GM23338 (cell line): ENCODE data around the gene RNF115. TPM values are rescaled to one million over a fixed set of nuclear protein-coding genes. Genes with fewer than 3 reads are reported as not detected.

Experiments used
- ATAC-seq: fragments of 200-7000 bp; cut with Tn5 transposase; 3 replicates; pipeline ENCODE4 v1.9.1; 2020
- DNase-seq: peaks from one replicate; pipeline ENCODE4 v3.0.0-alpha.2; 2015; ENCODE audit warnings: low spot score
- H2AFZ ChIP-seq: fragments of 200-600 bp; sonication (generic); 2 replicates; pipeline ENCODE4 v1.8.0; 2016; ENCODE audit warnings: antibody characterized with exemption, mild to moderate bottlenecking, moderate library complexity
- H3F3A ChIP-seq: fragments of 200-600 bp; sonication (generic); replicated peaks from 2 replicates; pipeline ENCODE4 v1.8.0; 2017; ENCODE audit warnings: antibody characterized with exemption, mixed run types, low read depth
- H3K27ac ChIP-seq: fragments of 200-600 bp; sonication (generic); 2 replicates; pipeline ENCODE4 v1.6.1; 2016; ENCODE audit warnings: low read depth
- H3K27me3 ChIP-seq: fragments of 200-600 bp; sonication (generic); 2 replicates; pipeline ENCODE4 v1.8.0; 2016; ENCODE audit warnings: mild to moderate bottlenecking, mixed run types, moderate library complexity; ENCODE audit not compliant: insufficient read depth
- H3K36me3 ChIP-seq: fragments of 200-600 bp; sonication (generic); 2 replicates; pipeline ENCODE4 v1.8.0; 2016; ENCODE audit warnings: mild to moderate bottlenecking; ENCODE audit not compliant: insufficient read depth
- H3K4me1 ChIP-seq: fragments of 200-600 bp; sonication (generic); 2 replicates; pipeline ENCODE4 v1.8.0; 2016; ENCODE audit warnings: mild to moderate bottlenecking, moderate library complexity; ENCODE audit not compliant: insufficient read depth
- H3K4me2 ChIP-seq: fragments of 200-600 bp; sonication (generic); 2 replicates; pipeline ENCODE4 v1.7.1; 2017; ENCODE audit warnings: mixed run types
- H3K4me3 ChIP-seq: fragments of 200-600 bp; sonication (generic); 2 replicates; pipeline ENCODE4 v1.6.1; 2016; ENCODE audit warnings: mixed run types
- H3K79me2 ChIP-seq: fragments of 200-600 bp; sonication (generic); replicated peaks from 2 replicates; pipeline ENCODE4 v1.8.0; 2017; ENCODE audit warnings: mild to moderate bottlenecking; ENCODE audit not compliant: insufficient read depth
- H3K9me2 ChIP-seq: fragments of 200-600 bp; sonication (generic); 2 replicates; pipeline ENCODE4 v1.8.0; 2017; ENCODE audit not compliant: insufficient read depth
- H4K20me1 ChIP-seq: fragments of 200-600 bp; sonication (generic); replicated peaks from 2 replicates; pipeline ENCODE4 v1.8.0; 2017; ENCODE audit warnings: mild to moderate bottlenecking; ENCODE audit not compliant: insufficient read depth
- H3K27ac Mint-ChIP-seq: 2 replicates; pipeline ENCODE4 v1.8.0; 2020; ENCODE audit warnings: inconsistent platforms, mild to moderate bottlenecking, moderate library complexity, mixed read lengths
- H3K27me3 Mint-ChIP-seq: 3 replicates; pipeline ENCODE4 v1.8.0; 2022; ENCODE audit warnings: low read depth, mild to moderate bottlenecking, moderate library complexity, mixed read lengths, inconsistent platforms; ENCODE audit not compliant: insufficient read depth, poor library complexity
- H3K36me3 Mint-ChIP-seq: 3 replicates; pipeline ENCODE4 v1.8.0; 2021; ENCODE audit warnings: low read depth, mild to moderate bottlenecking, inconsistent platforms, moderate library complexity, mixed read lengths
- H3K4me1 Mint-ChIP-seq: 3 replicates; pipeline ENCODE4 v1.8.0; 2020; ENCODE audit warnings: mild to moderate bottlenecking, inconsistent platforms, mixed read lengths
- H3K4me3 Mint-ChIP-seq: 3 replicates; pipeline ENCODE4 v1.8.0; 2021; ENCODE audit warnings: moderate library complexity, mild to moderate bottlenecking, inconsistent platforms, mixed read lengths
- H3K9me3 Mint-ChIP-seq: 3 replicates; pipeline ENCODE4 v1.8.0; 2020; ENCODE audit warnings: moderate library complexity, mild to moderate bottlenecking, inconsistent platforms, mixed read lengths
- CREB1 ChIP-seq: fragments of 250-450 bp; sonication (Bioruptor Pico); IDR thresholded peaks from 2 replicates; pipeline ENCODE4 v1.5.0; 2020; ENCODE audit warnings: low read depth, mild to moderate bottlenecking, moderate library complexity
- ETS1 ChIP-seq: IDR thresholded peaks from 2 replicates; pipeline ENCODE4 v1.6.1; 2016; ENCODE audit warnings: antibody characterized with exemption
- EZH2phosphoT487 ChIP-seq: fragments of 200-600 bp; sonication (generic); IDR thresholded peaks from one replicate; pipeline ENCODE4 v1.8.1; 2018; ENCODE audit warnings: antibody characterized with exemption; ENCODE audit not compliant: unreplicated experiment
- JUNB ChIP-seq: IDR thresholded peaks from one replicate; pipeline ENCODE4 v1.6.1; 2016; ENCODE audit warnings: antibody characterized with exemption; ENCODE audit not compliant: unreplicated experiment
- POLR2AphosphoS5 ChIP-seq: IDR thresholded peaks from 2 replicates; pipeline ENCODE4 v1.6.1; 2016; ENCODE audit warnings: antibody characterized with exemption, low read depth
- REST ChIP-seq: IDR thresholded peaks from one replicate; pipeline ENCODE4 v1.6.1; 2018; ENCODE audit warnings: antibody characterized with exemption; ENCODE audit not compliant: unreplicated experiment
- STAT1 ChIP-seq: IDR thresholded peaks from one replicate; pipeline ENCODE4 v1.6.1; 2016; ENCODE audit warnings: antibody characterized with exemption; ENCODE audit not compliant: unreplicated experiment
- ZNF114 ChIP-seq: fragments of 250-450 bp; sonication (Bioruptor Pico); IDR thresholded peaks from 2 replicates; pipeline ENCODE4 v1.5.0; 2020; ENCODE audit warnings: mild to moderate bottlenecking, moderate library complexity
- ZNF331 ChIP-seq: fragments of 250-450 bp; sonication (Bioruptor Pico); IDR thresholded peaks from 2 replicates; pipeline ENCODE4 v1.5.0; 2020; ENCODE audit warnings: low read depth, mild to moderate bottlenecking, moderate library complexity
- ZNF462 ChIP-seq: fragments of 250-450 bp; sonication (Bioruptor Pico); IDR thresholded peaks from 2 replicates; pipeline ENCODE4 v1.5.0; 2020; ENCODE audit warnings: mild to moderate bottlenecking, moderate library complexity
- polyA plus RNA-seq: library from polyadenylated mRNA; unstranded; fragments of >200 nt; fragmentation: Nextera tagmentation; extraction: Ambion mirVana; gene quantifications from 2 replicates; pipeline ENCODE4 v1.2.1, GENCODE V29; 2016
- total RNA-seq: library from RNA; depleted of rRNA; stranded (reverse); fragments of >200 nt; shearing (Covaris generic); gene quantifications from 2 replicates; pipeline ENCODE4 v1.2.3, GENCODE V29; 2014

Gene RNF115
- total and polyA plus RNA-seq, 2 experiments from 2014 or later: 10.6 to 10.9 TPM

- TF ChIP-seq ZNF462 (CRISPR knock-in tag) (no peak), JUNB (no peak), ETS1 (no peak), POLR2AphosphoS5 (no peak), CREB1 (CRISPR knock-in tag) (no peak)
These were observed 28.5 kb downstream of the RNF115 start (continued) for GRCh38 chr1:145795257-145795881.

- H3K4me3 ChIP-seq: no peak overlapping the region
- no peaks in the 10 kb centered on the region for H3K27me3 Mint-ChIP-seq
- no peak overlapping the region for H3K27ac ChIP-seq
- no peak for ATAC-seq
- peaks cover 27% of the 10 kb centered on the region for H3K36me3 Mint-ChIP-seq
- peaks cover 24% of the 10 kb centered on the region; the same call in 1 of the 2 replicates for H3K79me2 ChIP-seq
- H3K4me1 ChIP-seq: no peaks in the 10 kb centered on the region
- H2AFZ ChIP-seq: no peak overlapping the region
- H3K27me3 ChIP-seq: no peaks in the 10 kb centered on the region
- peaks cover 4% of the 10 kb centered on the region for H3K36me3 ChIP-seq
- no peaks in the 10 kb centered on the region for H3K9me2 ChIP-seq
- H3K4me2 ChIP-seq: no peak overlapping the region
- H3K9me3 Mint-ChIP-seq: peaks cover 10% of the 10 kb centered on the region
- H3K27ac Mint-ChIP-seq: no peak overlapping the region
- no peaks in the 10 kb centered on the region for H3K4me1 Mint-ChIP-seq
- H3K4me3 Mint-ChIP-seq: no peak overlapping the region
- H4K20me1 ChIP-seq: no peaks in the 10 kb centered on the region
- DNase-seq: no peak
- no peaks in the 10 kb centered on the region for H3F3A ChIP-seq
- no peak for TF ChIP-seq STAT1
- TF ChIP-seq ETS1: no peak
- no peak for TF ChIP-seq EZH2phosphoT487
- TF ChIP-seq JUNB: no peak
- TF ChIP-seq ZNF331 (CRISPR knock-in tag): no peak
- TF ChIP-seq REST: no peak
- no peak for TF ChIP-seq ZNF114 (CRISPR knock-in tag)
These were observed 31.4 kb downstream of the RNF115 start for GRCh38 chr1:145792484-145792883.
